A549 (cell line): ENCODE measurements around the gene TMEM255B. TPM values are rescaled to one million over a fixed set of nuclear protein-coding genes. Genes with fewer than 3 reads are reported as not detected.
A peak's percentile ranks its signal among the peaks of the same experiment; 100 is the strongest.

Experiments used
- ATAC-seq, 2 experiments: fragments of 200-7000 bp in 1 of 2; fragments of >200 bp in 1 of 2; cut with Nextera tagmentation in 1 of 2; cut with Tn5 transposase in 1 of 2; 3 replicates each; pipeline versions ENCODE4 v1.8.0 to v1.9.1; 2018 to 2020; ENCODE audit warnings: mild to moderate bottlenecking in 1 of 2, moderate library complexity in 1 of 2
- CTCF ChIA-PET: fragments of 300-600 bp; sonication (Branson Sonifier 250); formaldehyde crosslinking; extraction: SDS; loops from one replicate; lab custom pipeline; 2021; ENCODE audit warnings: antibody characterized with exemption, inconsistent platforms; lab: Yijun Ruan, JAX
- POLR2A ChIA-PET: fragments of 350-600 bp; formaldehyde crosslinking; extraction: SDS; loops from one replicate; lab custom pipeline; 2021; ENCODE audit warnings: antibody characterized with exemption, inconsistent platforms; lab: Yijun Ruan, JAX
- DNase-seq, 2 experiments: peaks; one replicate each; pipeline versions ENCODE4 v3.0.0 to v3.0.0-alpha.2; 2011 to 2016; ENCODE audit warnings: low read depth in 1 of 2, low spot score in 1 of 2
- FAIRE-seq: peaks from 2 replicates; lab custom pipeline; 2011; peaks lifted over from hg19 to GRCh38; lab: Jason Lieb, UNC
- H3K27ac ChIP-seq, 2 experiments: fragments of >200 bp; sonication (Bioruptor Twin); formaldehyde crosslinking; 3 replicates each; pipeline ENCODE4 v1.5.1; 2016 to 2017
- H3K4me1 ChIP-seq: fragments of >200 bp; sonication (Bioruptor Twin); formaldehyde crosslinking; 3 replicates; pipeline ENCODE4 v1.6.1; 2016
- H3K4me2 ChIP-seq: fragments of >200 bp; sonication (Bioruptor Twin); formaldehyde crosslinking; 3 replicates; pipeline ENCODE4 v1.6.1; 2016
- H3K4me3 ChIP-seq: fragments of >200 bp; sonication (Bioruptor Twin); formaldehyde crosslinking; 3 replicates; pipeline ENCODE4 v1.5.1; 2016
- H3K9me3 ChIP-seq: fragments of >200 bp; sonication (Bioruptor Twin); formaldehyde crosslinking; 3 replicates; pipeline ENCODE4 v1.6.1; 2016
- CBX2 ChIP-seq: fragments of 200-600 bp; sonication (generic); IDR thresholded peaks from 2 replicates; pipeline ENCODE4 v1.6.1; 2016; ENCODE audit warnings: low read depth, mild to moderate bottlenecking, borderline replicate concordance
- CTCF ChIP-seq: fragments of >200 bp; sonication (Bioruptor Twin); formaldehyde crosslinking; IDR thresholded peaks from 3 replicates; pipeline ENCODE4 v1.5.1; 2016
- HOXA7 ChIP-seq: fragments of 250-450 bp; sonication (Bioruptor Pico); IDR thresholded peaks from 2 replicates; pipeline ENCODE4 v1.5.0; 2020; ENCODE audit warnings: mild to moderate bottlenecking, moderate library complexity
- HOXB5 ChIP-seq: fragments of 250-450 bp; sonication (Bioruptor Pico); IDR thresholded peaks from 2 replicates; pipeline ENCODE4 v1.5.0; 2020; ENCODE audit warnings: mild to moderate bottlenecking, moderate library complexity
- JUN ChIP-seq, 2 experiments: fragments of >200 bp; sonication (Bioruptor Twin); formaldehyde crosslinking; IDR thresholded peaks; 2 replicates in 1 of 2; 3 replicates in 1 of 2; pipeline ENCODE4 v1.6.1; 2016 to 2017
- KDM5A ChIP-seq: fragments of 200-600 bp; sonication (generic); IDR thresholded peaks from 2 replicates; pipeline ENCODE4 v1.6.1; 2016; ENCODE audit warnings: antibody characterized with exemption, mild to moderate bottlenecking
- MAFK ChIP-seq: fragments of 450-650 bp; IDR thresholded peaks from 2 replicates; pipeline ENCODE4 v1.6.1; 2014; ENCODE audit not compliant: partially characterized antibody
- MAX ChIP-seq: IDR thresholded peaks from 2 replicates; pipeline ENCODE4 v1.6.1; 2012
- MYC ChIP-seq: IDR thresholded peaks from 2 replicates; pipeline ENCODE4 v1.6.1; 2012; ENCODE audit warnings: mild to moderate bottlenecking, inconsistent platforms, low read length, improper control_type of control experiment, borderline replicate concordance
- NFE2L2 ChIP-seq: fragments of 150-350 bp; conservative IDR thresholded peaks from 2 replicates; pipeline ENCODE4 v1.6.1; 2014; ENCODE audit warnings: low read length
- NR3C1 ChIP-seq: fragments of >200 bp; sonication (Bioruptor Twin); formaldehyde crosslinking; IDR thresholded peaks from 3 replicates; pipeline ENCODE4 v1.6.1; 2017
- PHF8 ChIP-seq: fragments of 200-600 bp; sonication (generic); IDR thresholded peaks from 2 replicates; pipeline ENCODE4 v1.6.1; 2016; ENCODE audit warnings: low read depth, mild to moderate bottlenecking, antibody characterized with exemption, moderate library complexity, borderline replicate concordance
- POLR2A ChIP-seq: IDR thresholded peaks from 2 replicates; pipeline ENCODE4 v1.6.1; 2012; ENCODE audit warnings: mild to moderate bottlenecking, low read length
- RFX5 ChIP-seq: fragments of 450-650 bp; IDR thresholded peaks from 2 replicates; pipeline ENCODE4 v1.7.1; 2014; ENCODE audit warnings: antibody characterized with exemption, mild to moderate bottlenecking, moderate library complexity
- USF2 ChIP-seq: fragments of 450-650 bp; IDR thresholded peaks from 2 replicates; pipeline ENCODE4 v1.6.1; 2014; ENCODE audit warnings: antibody characterized with exemption
- ZC3H11A ChIP-seq: fragments of 450-650 bp; IDR thresholded peaks from 2 replicates; pipeline ENCODE4 v1.6.1; 2014; ENCODE audit warnings: antibody characterized with exemption, mild to moderate bottlenecking
- ZFP36 ChIP-seq: fragments of 450-650 bp; IDR thresholded peaks from 2 replicates; pipeline ENCODE4 v1.6.1; 2014; ENCODE audit warnings: borderline replicate concordance; ENCODE audit not compliant: partially characterized antibody
- ZNF302 ChIP-seq: fragments of 250-450 bp; sonication (Bioruptor Pico); IDR thresholded peaks from 2 replicates; pipeline ENCODE4 v1.9.0; 2021; ENCODE audit warnings: inconsistent platforms, mild to moderate bottlenecking, moderate library complexity
- WGBS: methylation state at CpG from one replicate; pipeline ENCODE4 v1.1.6; 2017; ENCODE audit errors: missing lambda C conversion rate; 5-methylcytosine and 5-hydroxymethylcytosine counted together
- polyA plus RNA-seq, 4 experiments: library from polyadenylated mRNA; depleted of rRNA in 3 of 4; stranded (reverse); fragments of >200 nt; fragmentation: RNase III in 1 of 4; extraction: RNeasy Plus Mini Kit Qiagen cat#74134 plus additional on column Dnase treatment in 1 of 4; gene quantifications; 2 replicates in 3 of 4; 3 replicates in 1 of 4; pipeline ENCODE4 v1.2.3, GENCODE V29; 2011 to 2017
- TF ChIP-seq, protein P1 (sequence below): fragments of 250-450 bp; sonication (Bioruptor Pico); IDR thresholded peaks from 2 replicates; pipeline ENCODE4 v1.5.0; 2020; ENCODE audit warnings: low read depth, mild to moderate bottlenecking, moderate library complexity
- TF ChIP-seq, protein P2 (sequence below): IDR thresholded peaks from 2 replicates; pipeline ENCODE4 v1.6.1; 2012; ENCODE audit warnings: low read depth, borderline replicate concordance

TMEM255B gene
- polyA plus RNA-seq, 2 of the 4 experiments (the other 2 are of a cell fraction), result 0.54 to 1.1 TPM

GRCh38 chr13:113848020-113848419 is 89.0 kb downstream of the TMEM255B start:
- peaks cover 6% of the 10 kb centered on the region; the same call in 1 of the 3 replicates for H3K4me1 ChIP-seq
- peaks cover 29% of the 10 kb centered on the region; the same call in 2 of the 3 replicates for H3K9me3 ChIP-seq
- FAIRE-seq, result no peak
- H3K4me2 ChIP-seq, result no peak overlapping the region
- H3K27ac ChIP-seq, result peak overlapping the region in 1 of 2 experiments; percentile 73; a peak in 4 of 6 replicates
- no peak for DNase-seq
- ChIA-PET POLR2A (no interaction called here), CTCF (interaction anchor here (1.4 to 1.8 kb wide), 2 partner anchors 8 to 32 kb away, joined by 3 to 4 read pairs; no protein-coding TSS in a partner anchor)
- TF ChIP-seq POLR2A (no peak), HOXB5 (CRISPR knock-in tag) (no peak)
- no peak for ATAC-seq
- 94% methylated on average over 8 of the region's 8 CpGs for WGBS
- no peak overlapping the region for H3K4me3 ChIP-seq

GRCh38 chr13:113848431-113849260 is 89.6 kb downstream of the TMEM255B start:
- Histone ChIP-seq H3K9me3 (peaks cover 29% of the 10 kb centered on the region; the same call in 2 of the 3 replicates), H3K4me2 (no peak overlapping the region), H3K27ac (peak overlapping the region; percentile 55 to 73; a peak in 5 of 6 replicates), H3K4me1 (peaks cover 6% of the 10 kb centered on the region; the same call in 1 of the 3 replicates), H3K4me3 (no peak overlapping the region)
- FAIRE-seq (no peak), ATAC-seq (no peak), DNase-seq (no peak)
- ChIA-PET CTCF (interaction anchor here (1.2 to 1.8 kb wide), 3 partner anchors 7 to 32 kb away, joined by 3 to 4 read pairs (median 3); no protein-coding TSS in a partner anchor), POLR2A (no interaction called here)
- 92% methylated on average over 15 of the region's 18 CpGs for WGBS
- TF ChIP-seq, protein P1, sequence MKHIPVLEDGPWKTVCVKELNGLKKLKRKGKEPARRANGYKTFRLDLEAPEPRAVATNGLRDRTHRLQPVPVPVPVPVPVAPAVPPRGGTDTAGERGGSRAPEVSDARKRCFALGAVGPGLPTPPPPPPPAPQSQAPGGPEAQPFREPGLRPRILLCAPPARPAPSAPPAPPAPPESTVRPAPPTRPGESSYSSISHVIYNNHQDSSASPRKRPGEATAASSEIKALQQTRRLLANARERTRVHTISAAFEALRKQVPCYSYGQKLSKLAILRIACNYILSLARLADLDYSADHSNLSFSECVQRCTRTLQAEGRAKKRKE (CRISPR knock-in tag), result no peak
- TF ChIP-seq ZC3H11A (no peak), PHF8 (no peak), RFX5 (no peak), MAFK (peak; percentile 85), NFE2L2 (peak; percentile 64), NR3C1 (no peak), JUN (IDR thresholded peaks at IDR 0.05) (no peak), CTCF (no peak)
- TF ChIP-seq, protein P2, sequence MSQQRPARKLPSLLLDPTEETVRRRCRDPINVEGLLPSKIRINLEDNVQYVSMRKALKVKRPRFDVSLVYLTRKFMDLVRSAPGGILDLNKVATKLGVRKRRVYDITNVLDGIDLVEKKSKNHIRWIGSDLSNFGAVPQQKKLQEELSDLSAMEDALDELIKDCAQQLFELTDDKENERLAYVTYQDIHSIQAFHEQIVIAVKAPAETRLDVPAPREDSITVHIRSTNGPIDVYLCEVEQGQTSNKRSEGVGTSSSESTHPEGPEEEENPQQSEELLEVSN, result no peak
- TF ChIP-seq, all 56 proteins: peak for 2

- 87% methylated on average over 3 of the region's 3 CpGs for WGBS
- ChIA-PET POLR2A (no interaction called here), CTCF (interaction anchor here (1.2 kb wide), 1 partner anchor 14 kb away, joined by 3 read pairs; no protein-coding TSS in a partner anchor)
- Histone ChIP-seq H3K4me3 (no peak overlapping the region), H3K4me1 (peaks cover 6% of the 10 kb centered on the region; the same call in 1 of the 3 replicates), H3K9me3 (peaks cover 26% of the 10 kb centered on the region; the same call in 2 of the 3 replicates), H3K4me2 (no peak overlapping the region), H3K27ac (no peak overlapping the region)
- TF ChIP-seq MAFK (no peak), ZNF302 (no peak), CBX2 (no peak), KDM5A (no peak), MYC (no peak), ZFP36 (no peak), CTCF (no peak), NR3C1 (no peak), USF2 (no peak), JUN (IDR thresholded peaks at IDR 0.05) (no peak), HOXA7 (CRISPR knock-in tag) (no peak), MAX (no peak)
- FAIRE-seq (no peak), ATAC-seq (no peak), DNase-seq (no peak)
Observed at GRCh38 chr13:113849546-113849945, 90.5 kb downstream of the TMEM255B start.
